ENCODE results near the gene P2RX7.
A peak's percentile ranks its signal among the peaks of the same experiment; 100 is the strongest.
"Not testable (repeated sequence)": the region's sequence is repeated elsewhere in the genome, so short reads cannot be mapped to it uniquely, and the experiment has no call there.

Gene P2RX7

GRCh38 chr12:121208571-121208970, 75.9 kb downstream of the P2RX7 start:
- DNase-seq (ENCODE audit: low spot score) = not testable (repeated sequence)

GRCh38 chr12:121209221-121209620, 76.5 kb downstream of the P2RX7 start:
- no peak for DNase-seq (ENCODE audit: low spot score)

GRCh38 chr12:121209624-121210572, 77.2 kb downstream of the P2RX7 start, which contains the start of gene P2RX4:
Gene P2RX4 (plus strand): TSS chr12:121210129. CDS start chr12:121210165, 36 bp downstream.
- peak; percentile 84 for DNase-seq (ENCODE audit: low spot score)

- no peak for DNase-seq (ENCODE audit: low spot score)
Observed at GRCh38 chr12:121212875-121213274, 80.2 kb downstream of the P2RX7 start.

- DNase-seq (ENCODE audit: low spot score) = peak; percentile 80
Observed at GRCh38 chr12:121214166-121214777, 81.6 kb downstream of the P2RX7 start.

GRCh38 chr12:121214855-121215745, 82.4 kb downstream of the P2RX7 start:
- DNase-seq (ENCODE audit: low spot score) = peak; percentile 95

- DNase-seq (ENCODE audit: low spot score) = no peak
Observed at GRCh38 chr12:121216102-121216501, 83.4 kb downstream of the P2RX7 start.

- DNase-seq (ENCODE audit: low spot score) = peak; percentile 64
Observed at GRCh38 chr12:121217063-121217462, 84.4 kb downstream of the P2RX7 start.

- peak; percentile 47 for DNase-seq (ENCODE audit: low spot score)
Observed at GRCh38 chr12:121217761-121218160, 85.1 kb downstream of the P2RX7 start.

- DNase-seq (ENCODE audit: low spot score) = no peak
Observed at GRCh38 chr12:121218588-121219352, 86.1 kb downstream of the P2RX7 start.

- no peak for DNase-seq (ENCODE audit: low spot score)
Observed at GRCh38 chr12:121219353-121219986, 86.8 kb downstream of the P2RX7 start.

GRCh38 chr12:121222847-121223246, 90.2 kb downstream of the P2RX7 start:
- DNase-seq (ENCODE audit: low spot score) = no peak

GRCh38 chr12:121223292-121224285, 90.9 kb downstream of the P2RX7 start:
- no peak for DNase-seq (ENCODE audit: low spot score)

- DNase-seq (ENCODE audit: low spot score) = no peak
Observed at GRCh38 chr12:121224591-121224990, 91.9 kb downstream of the P2RX7 start.

GRCh38 chr12:121226399-121226798, 93.7 kb downstream of the P2RX7 start:
- DNase-seq (ENCODE audit: low spot score) = no peak

- DNase-seq (ENCODE audit: low spot score) = not testable (repeated sequence)
Observed at GRCh38 chr12:121226871-121227270, 94.2 kb downstream of the P2RX7 start.

- peak; percentile 47 for DNase-seq (ENCODE audit: low spot score)
Observed at GRCh38 chr12:121227294-121227693, 94.6 kb downstream of the P2RX7 start.

GRCh38 chr12:121228919-121229665, 96.4 kb downstream of the P2RX7 start:
- no peak for DNase-seq (ENCODE audit: low spot score)

Measured in kidney tubule cell (primary cell).